HepG2 (cell line): ENCODE results near the gene SPHK2. TPM values are rescaled to one million over a fixed set of nuclear protein-coding genes. Genes with fewer than 3 reads are reported as not detected.

Source experiments
- ATAC-seq: fragments of 200-7000 bp; cut with Tn5 transposase; 3 replicates; pipeline ENCODE4 v1.9.1; 2020; ENCODE audit warnings: mild to moderate bottlenecking, moderate library complexity
- BruUV-seq: library from RNA; stranded (reverse); fragments of 400-500 nt; replicated peaks from 2 replicates; lab custom pipeline; 2021; lab: Mats Ljungman, UMichigan
- CTCF ChIA-PET: fragments of 300-600 bp; formaldehyde crosslinking; extraction: SDS; loops from one replicate; lab custom pipeline; 2021; ENCODE audit warnings: low total read pairs, inconsistent platforms, low intra/inter-chr PET ratio; lab: Yijun Ruan, JAX
- POLR2A ChIA-PET: fragments of 350-600 bp; sonication (Branson Sonifier 250); formaldehyde crosslinking; loops from one replicate; lab custom pipeline; 2020; ENCODE audit warnings: antibody characterized with exemption, inconsistent platforms; lab: Yijun Ruan, JAX
- DNase-seq: peaks from one replicate; pipeline ENCODE4 v3.0.0-alpha.2; 2015; ENCODE audit warnings: low spot score
- FAIRE-seq: peaks from 3 replicates; lab custom pipeline; 2011; peaks lifted over from hg19 to GRCh38; lab: Jason Lieb, UNC
- H2AFZ ChIP-seq: one replicate; pipeline ENCODE4 v1.6.1; 2011; ENCODE audit warnings: low read length, inconsistent platforms
- H3K27ac ChIP-seq: fragments of 300-600 bp; 3 replicates; pipeline ENCODE4 v1.8.0; 2011; ENCODE audit warnings: mixed run types, mild to moderate bottlenecking, mixed read lengths, low read length, inconsistent platforms; ENCODE audit not compliant: insufficient read depth; ENCODE audit errors: extremely low read length
- H3K27me3 ChIP-seq, 2 experiments: fragments of 200-600 bp in 1 of 2; 2 replicates in 1 of 2; 3 replicates in 1 of 2; pipeline versions ENCODE4 v1.6.0 to v1.8.0; 2011; ENCODE audit warnings: low read length in 2 of 2, mild to moderate bottlenecking in 2 of 2, moderate library complexity in 2 of 2, inconsistent platforms in 1 of 2; ENCODE audit not compliant: insufficient read depth in 2 of 2, control insufficient read depth in 1 of 2
- H3K36me3 ChIP-seq, 2 experiments: fragments of 200-600 bp in 1 of 2; replicated peaks in 1 of 2; 2 replicates in 1 of 2; 3 replicates in 1 of 2; pipeline versions ENCODE4 v1.5.1 to v1.8.0; 2011; ENCODE audit warnings: low read length in 2 of 2, inconsistent platforms in 1 of 2; ENCODE audit not compliant: insufficient read depth in 2 of 2, control insufficient read depth in 1 of 2
- H3K4me1 ChIP-seq: 2 replicates; pipeline ENCODE4 v1.5.1; 2012; ENCODE audit warnings: low read length, inconsistent platforms; ENCODE audit not compliant: insufficient read depth
- H3K4me2 ChIP-seq: 2 replicates; pipeline ENCODE4 v1.6.0; 2011; ENCODE audit warnings: low read depth, low read length, inconsistent platforms
- H3K4me3 ChIP-seq, 3 experiments: fragments of 200-600 bp in 1 of 3; sonication (generic), shearing (Covaris generic) in 1 of 3; replicated peaks in 1 of 3; 2 replicates each; pipeline ENCODE4 v1.5.1; 2011 to 2016; ENCODE audit warnings: low read length in 3 of 3, inconsistent platforms in 2 of 3, low read depth in 2 of 3, mild to moderate bottlenecking in 2 of 3, control low read depth in 1 of 3, mixed read lengths in 1 of 3; ENCODE audit not compliant: insufficient read depth in 1 of 3
- H3K79me2 ChIP-seq: one replicate; pipeline ENCODE4 v1.6.1; 2011; ENCODE audit warnings: low read length, inconsistent platforms; ENCODE audit not compliant: insufficient read depth
- H3K9ac ChIP-seq: 2 replicates; pipeline ENCODE4 v1.6.0; 2011; ENCODE audit warnings: mild to moderate bottlenecking, low read depth, low read length, inconsistent platforms; ENCODE audit not compliant: insufficient read depth
- H3K9me3 ChIP-seq: 2 replicates; pipeline ENCODE4 v1.5.1; 2012; ENCODE audit warnings: mild to moderate bottlenecking, low read length
- H4K20me1 ChIP-seq: 2 replicates; pipeline ENCODE4 v1.6.0; 2011; ENCODE audit warnings: inconsistent platforms, mild to moderate bottlenecking, low read length, moderate library complexity; ENCODE audit not compliant: insufficient read depth
- KDM2A ChIP-seq: sonication (generic); formaldehyde crosslinking; IDR thresholded peaks from 2 replicates; pipeline ENCODE4 v1.4.0; 2020; ENCODE audit warnings: low read depth, missing genetic modification reagents, borderline replicate concordance
- MED13 ChIP-seq: sonication (generic); formaldehyde crosslinking; IDR thresholded peaks from 2 replicates; pipeline ENCODE4 v1.5.0; 2020; ENCODE audit warnings: missing genetic modification reagents
- NCOA1 ChIP-seq: sonication (generic); formaldehyde crosslinking; IDR thresholded peaks from 2 replicates; pipeline ENCODE4 v1.9.0; 2021; ENCODE audit warnings: missing genetic modification reagents
- NCOA5 ChIP-seq: sonication (generic); formaldehyde crosslinking; IDR thresholded peaks from 2 replicates; pipeline ENCODE4 v1.4.0; 2020; ENCODE audit warnings: missing genetic modification reagents
- POGZ ChIP-seq: sonication (generic); formaldehyde crosslinking; IDR thresholded peaks from 2 replicates; pipeline ENCODE4 v1.4.0; 2020; ENCODE audit warnings: mild to moderate bottlenecking, missing genetic modification reagents
- ZFP36L2 ChIP-seq: sonication (generic); formaldehyde crosslinking; IDR thresholded peaks from 2 replicates; pipeline ENCODE4 v1.4.0; 2020; ENCODE audit warnings: missing genetic modification reagents
- ZNF547 ChIP-seq: sonication (generic); formaldehyde crosslinking; IDR thresholded peaks from 2 replicates; pipeline ENCODE4 v1.5.1; 2020; ENCODE audit warnings: mild to moderate bottlenecking, missing genetic modification reagents
- ZNF629 ChIP-seq: sonication (generic); formaldehyde crosslinking; conservative IDR thresholded peaks from 2 replicates; pipeline ENCODE4 v1.5.0; 2020; ENCODE audit warnings: missing genetic modification reagents
- WGBS: methylation state at CpG from one replicate; pipeline ENCODE4 v1.1.6; 2017; ENCODE audit warnings: low lambda C conversion rate; 5-methylcytosine and 5-hydroxymethylcytosine counted together
- in situ Hi-C: cut with HindIII; loops from 2 replicates; pipeline ENCODE4 v1.10.0; 2017; ENCODE audit warnings: low pct_unique_long_range_greater_than_20kb; ENCODE audit not compliant: extremely low pct_ligation_motif_present
- intact Hi-C: fragments of 100-400 bp; cut with micrococcal nuclease; formaldehyde crosslinking; loops from one replicate; pipeline ENCODE4 v1.10.0; 2022; ENCODE audit not compliant: unreplicated experiment
- polyA plus RNA-seq, 8 experiments: library from polyadenylated mRNA; depleted of rRNA in 3 of 8; stranded (reverse) in 7 of 8; unstranded in 1 of 8; fragments of >200 nt; fragmentation: Illumina TruSeq in 4 of 8; extraction: Trizol in 4 of 8; gene quantifications; 2 replicates each; pipeline versions ENCODE4 v1.2.1 to v1.2.3, GENCODE V29; 2011 to 2016; ENCODE audit warnings: low read depth in 4 of 8, missing spikeins in 1 of 8, mixed read lengths in 1 of 8; ENCODE audit not compliant: insufficient read depth in 1 of 8
- total RNA-seq, 5 experiments: library from RNA; depleted of rRNA; stranded (reverse); fragments of >200 nt; fragmentation: Illumina TruSeq; extraction: Trizol; gene quantifications; 2 replicates each; pipeline ENCODE4 v1.2.3, GENCODE V29; 2016; ENCODE audit warnings: low read depth in 1 of 5
- TF ChIP-seq, protein P1 (sequence below): sonication (generic); formaldehyde crosslinking; IDR thresholded peaks from 2 replicates; pipeline ENCODE4 v1.4.0; 2020; ENCODE audit warnings: missing genetic modification reagents
- TF ChIP-seq, protein P2 (sequence below): sonication (generic); formaldehyde crosslinking; IDR thresholded peaks from 2 replicates; pipeline ENCODE4 v1.8.1; 2023; ENCODE audit warnings: mild to moderate bottlenecking, missing genetic modification reagents
- TF ChIP-seq, protein P3 (sequence below): sonication (generic); formaldehyde crosslinking; IDR thresholded peaks from 2 replicates; pipeline ENCODE4 v1.5.0; 2020; ENCODE audit warnings: mild to moderate bottlenecking, missing genetic modification reagents
- TF ChIP-seq, protein P4 (sequence below): sonication (generic); formaldehyde crosslinking; IDR thresholded peaks from 2 replicates; pipeline ENCODE4 v1.4.0; 2020; ENCODE audit warnings: missing genetic modification reagents
- TF ChIP-seq, protein P5 (sequence below): sonication (generic); formaldehyde crosslinking; IDR thresholded peaks from 2 replicates; pipeline ENCODE4 v1.5.0; 2020; ENCODE audit warnings: missing genetic modification reagents
- TF ChIP-seq, protein P6 (sequence below): IDR thresholded peaks from 2 replicates; pipeline ENCODE4 v1.6.1; 2016; ENCODE audit warnings: low read depth, control low read depth

Gene SPHK2
- total and polyA plus RNA-seq, 2 of the 13 experiments (the other 11 are each of a cell fraction or from before 2014, with no cell fraction given), result 2.9 to 14.4 TPM

DNA sequence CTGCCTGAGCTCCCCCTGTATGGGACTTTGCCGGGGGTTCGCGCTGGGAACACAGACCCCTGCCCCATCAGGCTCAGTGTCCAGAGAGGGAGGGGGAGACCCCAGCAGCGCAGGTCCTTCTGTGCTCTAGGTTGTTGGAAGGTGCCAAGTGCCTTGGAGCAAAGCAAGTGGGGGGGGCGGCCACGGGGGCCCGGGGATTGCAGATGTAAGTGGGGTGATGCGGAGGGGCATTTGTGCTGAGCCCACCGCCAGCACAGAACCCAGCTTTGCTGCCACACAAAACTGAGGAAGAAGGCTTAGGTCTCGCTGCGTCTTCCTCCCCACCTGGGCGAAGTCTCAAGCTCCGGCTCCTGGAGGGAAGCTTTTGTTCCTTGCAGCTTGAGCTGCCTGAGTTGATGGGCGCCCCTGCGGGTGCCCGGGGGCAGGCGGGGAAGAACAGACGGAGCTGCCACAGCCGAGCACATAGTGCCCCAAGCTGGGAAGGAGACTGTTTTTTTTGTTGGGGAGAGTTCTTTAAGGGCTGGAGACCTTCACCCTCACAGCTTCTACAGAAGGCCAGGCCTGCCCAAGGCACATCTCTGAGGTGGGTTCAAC lies 55.0 kb downstream of the SPHK2 start:
- BruUV-seq, result no TSS peak
- intact Hi-C loops, result no loop called here
- POLR2A ChIA-PET, result interaction anchor here (0.5 kb wide), 1 partner anchor 95 kb away, joined by 4 read pairs; no protein-coding TSS in a partner anchor
- H3K4me3 ChIP-seq, result no peak overlapping the region
- no peaks in the 10 kb centered on the region for H4K20me1 ChIP-seq
- peaks cover 4 to 22% of the 10 kb centered on the region in 2 experiments; a peak in 4 of 5 replicates for H3K27me3 ChIP-seq
- H3K9ac ChIP-seq, result no peak overlapping the region
- H3K4me1 ChIP-seq, result peaks cover 25% of the 10 kb centered on the region
- WGBS, result 93% methylated on average over 5 of the region's 19 CpGs
- no peak for FAIRE-seq
- CTCF ChIA-PET, result interaction anchor here (1.7 to 2.0 kb wide), 2 partner anchors 28 to 64 kb away, joined by 7 to 18 read pairs; partner anchors contain the start of gene CA11
- H3K36me3 ChIP-seq, result no peaks in the 10 kb centered on the region
- no peak for ATAC-seq
- H3K27ac ChIP-seq, result no peak overlapping the region
- H3K9me3 ChIP-seq, result no peaks in the 10 kb centered on the region
- H2AFZ ChIP-seq, result no peak overlapping the region
- H3K79me2 ChIP-seq, result no peaks in the 10 kb centered on the region
- no peak overlapping the region for H3K4me2 ChIP-seq
- DNase-seq, result no peak
- in situ Hi-C loops, result loop anchor here (10.0 kb wide), 2 partner anchors 110 to 160 kb away; partner anchors contain the start of gene HSD17B14
- TF ChIP-seq KDM2A (CRISPR knock-in tag), result no peak
- TF ChIP-seq, protein P1, sequence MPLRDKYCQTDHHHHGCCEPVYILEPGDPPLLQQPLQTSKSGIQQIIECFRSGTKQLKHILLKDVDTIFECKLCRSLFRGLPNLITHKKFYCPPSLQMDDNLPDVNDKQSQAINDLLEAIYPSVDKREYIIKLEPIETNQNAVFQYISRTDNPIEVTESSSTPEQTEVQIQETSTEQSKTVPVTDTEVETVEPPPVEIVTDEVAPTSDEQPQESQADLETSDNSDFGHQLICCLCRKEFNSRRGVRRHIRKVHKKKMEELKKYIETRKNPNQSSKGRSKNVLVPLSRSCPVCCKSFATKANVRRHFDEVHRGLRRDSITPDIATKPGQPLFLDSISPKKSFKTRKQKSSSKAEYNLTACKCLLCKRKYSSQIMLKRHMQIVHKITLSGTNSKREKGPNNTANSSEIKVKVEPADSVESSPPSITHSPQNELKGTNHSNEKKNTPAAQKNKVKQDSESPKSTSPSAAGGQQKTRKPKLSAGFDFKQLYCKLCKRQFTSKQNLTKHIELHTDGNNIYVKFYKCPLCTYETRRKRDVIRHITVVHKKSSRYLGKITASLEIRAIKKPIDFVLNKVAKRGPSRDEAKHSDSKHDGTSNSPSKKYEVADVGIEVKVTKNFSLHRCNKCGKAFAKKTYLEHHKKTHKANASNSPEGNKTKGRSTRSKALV, result no peak
- no peak for TF ChIP-seq POGZ (CRISPR knock-in tag)
- TF ChIP-seq, protein P2, sequence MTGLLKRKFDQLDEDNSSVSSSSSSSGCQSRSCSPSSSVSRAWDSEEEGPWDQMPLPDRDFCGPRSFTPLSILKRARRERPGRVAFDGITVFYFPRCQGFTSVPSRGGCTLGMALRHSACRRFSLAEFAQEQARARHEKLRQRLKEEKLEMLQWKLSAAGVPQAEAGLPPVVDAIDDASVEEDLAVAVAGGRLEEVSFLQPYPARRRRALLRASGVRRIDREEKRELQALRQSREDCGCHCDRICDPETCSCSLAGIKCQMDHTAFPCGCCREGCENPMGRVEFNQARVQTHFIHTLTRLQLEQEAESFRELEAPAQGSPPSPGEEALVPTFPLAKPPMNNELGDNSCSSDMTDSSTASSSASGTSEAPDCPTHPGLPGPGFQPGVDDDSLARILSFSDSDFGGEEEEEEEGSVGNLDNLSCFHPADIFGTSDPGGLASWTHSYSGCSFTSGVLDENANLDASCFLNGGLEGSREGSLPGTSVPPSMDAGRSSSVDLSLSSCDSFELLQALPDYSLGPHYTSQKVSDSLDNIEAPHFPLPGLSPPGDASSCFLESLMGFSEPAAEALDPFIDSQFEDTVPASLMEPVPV (CRISPR knock-in tag), result no peak
- no peak for TF ChIP-seq NCOA1 (CRISPR knock-in tag)
- TF ChIP-seq, protein P3, sequence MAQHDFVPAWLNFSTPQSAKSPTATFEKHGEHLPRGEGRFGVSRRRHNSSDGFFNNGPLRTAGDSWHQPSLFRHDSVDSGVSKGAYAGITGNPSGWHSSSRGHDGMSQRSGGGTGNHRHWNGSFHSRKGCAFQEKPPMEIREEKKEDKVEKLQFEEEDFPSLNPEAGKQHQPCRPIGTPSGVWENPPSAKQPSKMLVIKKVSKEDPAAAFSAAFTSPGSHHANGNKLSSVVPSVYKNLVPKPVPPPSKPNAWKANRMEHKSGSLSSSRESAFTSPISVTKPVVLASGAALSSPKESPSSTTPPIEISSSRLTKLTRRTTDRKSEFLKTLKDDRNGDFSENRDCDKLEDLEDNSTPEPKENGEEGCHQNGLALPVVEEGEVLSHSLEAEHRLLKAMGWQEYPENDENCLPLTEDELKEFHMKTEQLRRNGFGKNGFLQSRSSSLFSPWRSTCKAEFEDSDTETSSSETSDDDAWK (CRISPR knock-in tag), result no peak
- no peak for TF ChIP-seq MED13 (CRISPR knock-in tag)
- TF ChIP-seq ZNF629, result no peak
- TF ChIP-seq, protein P4, sequence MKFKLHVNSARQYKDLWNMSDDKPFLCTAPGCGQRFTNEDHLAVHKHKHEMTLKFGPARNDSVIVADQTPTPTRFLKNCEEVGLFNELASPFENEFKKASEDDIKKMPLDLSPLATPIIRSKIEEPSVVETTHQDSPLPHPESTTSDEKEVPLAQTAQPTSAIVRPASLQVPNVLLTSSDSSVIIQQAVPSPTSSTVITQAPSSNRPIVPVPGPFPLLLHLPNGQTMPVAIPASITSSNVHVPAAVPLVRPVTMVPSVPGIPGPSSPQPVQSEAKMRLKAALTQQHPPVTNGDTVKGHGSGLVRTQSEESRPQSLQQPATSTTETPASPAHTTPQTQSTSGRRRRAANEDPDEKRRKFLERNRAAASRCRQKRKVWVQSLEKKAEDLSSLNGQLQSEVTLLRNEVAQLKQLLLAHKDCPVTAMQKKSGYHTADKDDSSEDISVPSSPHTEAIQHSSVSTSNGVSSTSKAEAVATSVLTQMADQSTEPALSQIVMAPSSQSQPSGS (CRISPR knock-in tag), result no peak
- TF ChIP-seq NCOA5 (CRISPR knock-in tag), result no peak
- TF ChIP-seq, protein P5, sequence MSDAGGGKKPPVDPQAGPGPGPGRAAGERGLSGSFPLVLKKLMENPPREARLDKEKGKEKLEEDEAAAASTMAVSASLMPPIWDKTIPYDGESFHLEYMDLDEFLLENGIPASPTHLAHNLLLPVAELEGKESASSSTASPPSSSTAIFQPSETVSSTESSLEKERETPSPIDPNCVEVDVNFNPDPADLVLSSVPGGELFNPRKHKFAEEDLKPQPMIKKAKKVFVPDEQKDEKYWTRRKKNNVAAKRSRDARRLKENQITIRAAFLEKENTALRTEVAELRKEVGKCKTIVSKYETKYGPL (CRISPR knock-in tag), result no peak
- TF ChIP-seq, protein P6, sequence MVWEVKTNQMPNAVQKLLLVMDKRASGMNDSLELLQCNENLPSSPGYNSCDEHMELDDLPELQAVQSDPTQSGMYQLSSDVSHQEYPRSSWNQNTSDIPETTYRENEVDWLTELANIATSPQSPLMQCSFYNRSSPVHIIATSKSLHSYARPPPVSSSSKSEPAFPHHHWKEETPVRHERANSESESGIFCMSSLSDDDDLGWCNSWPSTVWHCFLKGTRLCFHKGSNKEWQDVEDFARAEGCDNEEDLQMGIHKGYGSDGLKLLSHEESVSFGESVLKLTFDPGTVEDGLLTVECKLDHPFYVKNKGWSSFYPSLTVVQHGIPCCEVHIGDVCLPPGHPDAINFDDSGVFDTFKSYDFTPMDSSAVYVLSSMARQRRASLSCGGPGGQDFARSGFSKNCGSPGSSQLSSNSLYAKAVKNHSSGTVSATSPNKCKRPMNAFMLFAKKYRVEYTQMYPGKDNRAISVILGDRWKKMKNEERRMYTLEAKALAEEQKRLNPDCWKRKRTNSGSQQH (CRISPR knock-in tag), result no peak
- no peak for TF ChIP-seq ZNF547 (CRISPR knock-in tag)
- TF ChIP-seq ZFP36L2, result no peak
